Liver (tissue), 9 donors: Measurements from ENCODE around the gene CHKA. TPM values are rescaled to one million over a fixed set of nuclear protein-coding genes. Genes with fewer than 3 reads are reported as not detected.

Experiments
- DNase-seq: peaks from one replicate; pipeline ENCODE4 v3.0.0-alpha.2; 2017; ENCODE audit warnings: low spot score
- H3K27ac ChIP-seq, 2 donors: one replicate each; pipeline ENCODE4 v1.7.0; 2013; ENCODE audit warnings: inconsistent platforms in 2 of 2, low read length in 2 of 2, control low read depth in 1 of 2, low read depth in 1 of 2, mild to moderate bottlenecking in 1 of 2
- H3K27me3 ChIP-seq, 4 donors: one replicate each; pipeline versions ENCODE4 v1.6.1 to v1.7.0; 2013; ENCODE audit warnings: low read length in 3 of 4, inconsistent platforms in 1 of 4, mild to moderate bottlenecking in 1 of 4, moderate library complexity in 1 of 4; ENCODE audit not compliant: control insufficient read depth in 4 of 4, insufficient read depth in 4 of 4
- H3K36me3 ChIP-seq, 4 donors: one replicate each; pipeline versions ENCODE4 v1.6.1 to v1.7.0; 2013; ENCODE audit warnings: low read length in 3 of 4, mild to moderate bottlenecking in 3 of 4, low read depth in 1 of 4, moderate library complexity in 1 of 4; ENCODE audit not compliant: control insufficient read depth in 4 of 4, insufficient read depth in 3 of 4
- H3K4me1 ChIP-seq, 4 donors: one replicate each; pipeline versions ENCODE4 v1.6.1 to v1.7.0; 2013; ENCODE audit warnings: low read length in 3 of 4, mild to moderate bottlenecking in 3 of 4, moderate library complexity in 1 of 4; ENCODE audit not compliant: control insufficient read depth in 4 of 4, insufficient read depth in 4 of 4
- H3K4me3 ChIP-seq, 3 donors: one replicate each; pipeline versions ENCODE4 v1.6.1 to v1.7.0; 2013; ENCODE audit warnings: low read length in 3 of 3, control low read depth in 1 of 3, low read depth in 1 of 3, mild to moderate bottlenecking in 1 of 3
- H3K9ac ChIP-seq, 2 donors: one replicate each; pipeline ENCODE4 v1.7.0; 2013; ENCODE audit warnings: low read length in 2 of 2, mild to moderate bottlenecking in 2 of 2, moderate library complexity in 2 of 2, control low read depth in 1 of 2, low read depth in 1 of 2
- H3K9me3 ChIP-seq, 4 donors: one replicate each; pipeline versions ENCODE4 v1.6.1 to v1.7.0; 2013; ENCODE audit warnings: low read length in 3 of 4; ENCODE audit not compliant: control insufficient read depth in 4 of 4
- EGR1 ChIP-seq, 2 donors: IDR thresholded peaks; 2 replicates each; pipeline ENCODE4 v1.6.1; 2016 to 2018; ENCODE audit warnings: antibody characterized with exemption in 2 of 2, low read depth in 2 of 2
- FOXA1 ChIP-seq: IDR thresholded peaks from 2 replicates; pipeline ENCODE4 v1.6.1; 2016; ENCODE audit warnings: antibody characterized with exemption
- FOXA2 ChIP-seq: IDR thresholded peaks from 2 replicates; pipeline ENCODE4 v1.6.1; 2016; ENCODE audit warnings: antibody characterized with exemption
- GABPA ChIP-seq, 2 donors: IDR thresholded peaks in 1 of 2; conservative IDR thresholded peaks in 1 of 2; 2 replicates each; pipeline ENCODE4 v1.6.1; 2016; ENCODE audit warnings: antibody characterized with exemption in 2 of 2, mild to moderate bottlenecking in 1 of 2, moderate library complexity in 1 of 2
- HNF4A ChIP-seq, 2 donors: conservative IDR thresholded peaks; 2 replicates each; pipeline ENCODE4 v1.6.1; 2016; ENCODE audit warnings: antibody characterized with exemption in 2 of 2, mild to moderate bottlenecking in 2 of 2
- HNF4G ChIP-seq: IDR thresholded peaks from 2 replicates; pipeline ENCODE4 v1.6.1; 2016; ENCODE audit warnings: antibody characterized with exemption
- JUND ChIP-seq, 2 donors: IDR thresholded peaks; 2 replicates each; pipeline ENCODE4 v1.6.1; 2016; ENCODE audit warnings: antibody characterized with exemption in 2 of 2
- MAX ChIP-seq: IDR thresholded peaks from 2 replicates; pipeline ENCODE4 v1.6.1; 2016; ENCODE audit warnings: antibody characterized with exemption
- NR2F2 ChIP-seq: IDR thresholded peaks from 2 replicates; pipeline ENCODE4 v1.6.1; 2016; ENCODE audit warnings: antibody characterized with exemption
- RAD21 ChIP-seq, 2 donors: IDR thresholded peaks; 2 replicates each; pipeline ENCODE4 v1.6.1; 2016; ENCODE audit warnings: antibody characterized with exemption in 2 of 2, mild to moderate bottlenecking in 2 of 2
- REST ChIP-seq: IDR thresholded peaks from 2 replicates; pipeline ENCODE4 v1.6.1; 2016; ENCODE audit warnings: antibody characterized with exemption, mild to moderate bottlenecking
- RXRA ChIP-seq, 2 donors: IDR thresholded peaks; 2 replicates each; pipeline ENCODE4 v1.6.1; 2017 to 2018; ENCODE audit warnings: antibody characterized with exemption in 2 of 2, mild to moderate bottlenecking in 1 of 2
- SP1 ChIP-seq: IDR thresholded peaks from 2 replicates; pipeline ENCODE4 v1.6.1; 2018; ENCODE audit warnings: antibody characterized with exemption, mild to moderate bottlenecking
- TAF1 ChIP-seq: conservative IDR thresholded peaks from 2 replicates; pipeline ENCODE4 v1.6.1; 2016; ENCODE audit warnings: antibody characterized with exemption, mild to moderate bottlenecking
- YY1 ChIP-seq: IDR thresholded peaks from 2 replicates; pipeline ENCODE4 v1.6.1; 2016; ENCODE audit warnings: antibody characterized with exemption, mild to moderate bottlenecking
- WGBS: extraction: QIAGEN DNeasy Blood & Tissue Kit; methylation state at CpG from one replicate; pipeline ENCODE4 v1.1.7; 2013; 5-methylcytosine and 5-hydroxymethylcytosine counted together
- polyA plus RNA-seq, 2 donors: library from polyadenylated mRNA; stranded (reverse) in 1 of 2; unstranded in 1 of 2; fragments of 200-250 nt in 1 of 2; fragments of >200 nt in 1 of 2; fragmentation: Nextera tagmentation in 1 of 2; extraction: Ambion mirVana in 1 of 2; gene quantifications; one replicate each; pipeline versions ENCODE4 v1.2.1 to v1.2.3, GENCODE V29; 2013 to 2015
- total RNA-seq, 2 donors: library from RNA; depleted of rRNA; stranded (reverse); fragments of >200 nt; gene quantifications; one replicate each; pipeline ENCODE4 v1.2.3, GENCODE V29; 2014
- TF ChIP-seq, protein P1 (sequence below): IDR thresholded peaks from 2 replicates; pipeline ENCODE4 v1.6.1; 2016; ENCODE audit warnings: antibody characterized with exemption
- TF ChIP-seq, protein P2 (sequence below): fragments of 150-350 bp; IDR thresholded peaks from 2 replicates; pipeline ENCODE4 v1.5.1; 2017; ENCODE audit warnings: improper control_type of control experiment, low read depth, low read length; ENCODE audit not compliant: missing input control
- TF ChIP-seq, protein P3 (sequence below): IDR thresholded peaks from 2 replicates; pipeline ENCODE4 v1.6.1; 2016; ENCODE audit warnings: antibody characterized with exemption
- donor health status: healthy.
- donor health status: healthy.
- donor health status: healthy.
- donor health status: healthy.
- donor health status: healthy.

Gene CHKA
- total and polyA plus RNA-seq, 4 donors: 11.4 to 41.9 (median 17.3) TPM

DNA sequence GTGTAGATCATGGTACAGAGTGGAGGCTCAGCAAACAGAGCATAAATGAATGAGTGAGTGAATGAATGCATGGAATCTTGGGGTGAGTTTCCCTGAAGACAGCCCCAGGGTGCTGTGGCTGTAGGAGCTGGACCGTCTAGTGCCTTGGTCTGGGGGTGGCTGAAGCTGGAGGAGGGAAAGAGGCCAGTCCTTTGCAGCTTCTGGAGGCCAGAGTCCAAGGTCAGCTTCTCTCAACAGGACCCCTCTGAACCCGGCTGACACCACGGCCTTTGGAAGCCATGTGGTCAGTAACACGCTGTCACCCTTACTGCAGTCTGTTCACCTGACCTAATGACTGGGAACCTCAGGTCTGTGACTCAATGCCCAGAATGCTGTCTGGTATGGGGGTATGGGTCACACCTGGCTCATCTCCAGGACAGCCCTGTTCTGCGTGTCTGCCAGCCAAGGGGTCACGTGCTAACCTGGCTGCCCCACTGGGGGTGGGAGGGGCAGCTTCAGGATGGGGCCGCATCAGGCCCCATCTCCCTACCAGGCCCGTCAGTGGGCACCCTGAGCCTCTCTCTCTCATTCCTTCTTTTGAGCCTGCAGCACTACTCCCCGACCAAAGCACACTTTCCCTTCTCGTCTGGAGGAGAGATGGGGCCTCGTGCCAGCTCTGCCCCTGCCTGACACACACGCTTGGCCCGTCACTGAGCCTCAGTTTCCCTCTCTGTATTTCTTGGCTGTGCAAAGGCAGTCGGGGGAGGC is 24.1 kb upstream of the CHKA start:
- H3K9ac ChIP-seq: no peak overlapping the region

More for the DNA sequence above, 24.1 kb upstream of the CHKA start:
- Histone ChIP-seq H3K27ac (peak overlapping the region; percentile 88 to 98), H3K27me3 (no peaks in the 10 kb centered on the region), H3K9me3 (no peaks in the 10 kb centered on the region), H3K4me3 (no peak overlapping the region), H3K4me1 (peaks cover 28 to 55% (median 41%) of the 10 kb centered on the region in 4 donors), H3K36me3 (no peaks in the 10 kb centered on the region)
- peak; percentile 62 for DNase-seq
- WGBS: 37% methylated on average over 14 of the region's 14 CpGs
- TF ChIP-seq, protein P1, sequence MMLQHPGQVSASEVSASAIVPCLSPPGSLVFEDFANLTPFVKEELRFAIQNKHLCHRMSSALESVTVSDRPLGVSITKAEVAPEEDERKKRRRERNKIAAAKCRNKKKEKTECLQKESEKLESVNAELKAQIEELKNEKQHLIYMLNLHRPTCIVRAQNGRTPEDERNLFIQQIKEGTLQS: peak; percentile 11
- TF ChIP-seq YY1 (peak; percentile 16), FOXA1 (no peak), MAX (peak; percentile 81), REST (no peak), RAD21 (IDR thresholded peaks at IDR 0.05) (peak in 1 of 2 donors; percentile 18), FOXA2 (no peak), NR2F2 (peak; percentile 46), SP1 (peak; percentile 81), HNF4A (conservative IDR thresholded peaks at IDR 0.05) (peak; percentile 92), GABPA (IDR thresholded peaks at IDR 0.05 in 1 of 2, conservative IDR thresholded peaks at IDR 0.05 in 1 of 2) (peak in 1 of 2 donors; percentile 21), JUND (IDR thresholded peaks at IDR 0.05) (peak in 1 of 2 donors; percentile 64), RXRA (IDR thresholded peaks at IDR 0.05) (peak; percentile 94 to 98), HNF4G (peak; percentile 60), EGR1 (IDR thresholded peaks at IDR 0.05; ENCODE audit: low read depth in 2 of 2) (no peak), TAF1 (no peak)
- TF ChIP-seq, protein P2, sequence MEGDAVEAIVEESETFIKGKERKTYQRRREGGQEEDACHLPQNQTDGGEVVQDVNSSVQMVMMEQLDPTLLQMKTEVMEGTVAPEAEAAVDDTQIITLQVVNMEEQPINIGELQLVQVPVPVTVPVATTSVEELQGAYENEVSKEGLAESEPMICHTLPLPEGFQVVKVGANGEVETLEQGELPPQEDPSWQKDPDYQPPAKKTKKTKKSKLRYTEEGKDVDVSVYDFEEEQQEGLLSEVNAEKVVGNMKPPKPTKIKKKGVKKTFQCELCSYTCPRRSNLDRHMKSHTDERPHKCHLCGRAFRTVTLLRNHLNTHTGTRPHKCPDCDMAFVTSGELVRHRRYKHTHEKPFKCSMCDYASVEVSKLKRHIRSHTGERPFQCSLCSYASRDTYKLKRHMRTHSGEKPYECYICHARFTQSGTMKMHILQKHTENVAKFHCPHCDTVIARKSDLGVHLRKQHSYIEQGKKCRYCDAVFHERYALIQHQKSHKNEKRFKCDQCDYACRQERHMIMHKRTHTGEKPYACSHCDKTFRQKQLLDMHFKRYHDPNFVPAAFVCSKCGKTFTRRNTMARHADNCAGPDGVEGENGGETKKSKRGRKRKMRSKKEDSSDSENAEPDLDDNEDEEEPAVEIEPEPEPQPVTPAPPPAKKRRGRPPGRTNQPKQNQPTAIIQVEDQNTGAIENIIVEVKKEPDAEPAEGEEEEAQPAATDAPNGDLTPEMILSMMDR: no peak
- TF ChIP-seq, protein P3, sequence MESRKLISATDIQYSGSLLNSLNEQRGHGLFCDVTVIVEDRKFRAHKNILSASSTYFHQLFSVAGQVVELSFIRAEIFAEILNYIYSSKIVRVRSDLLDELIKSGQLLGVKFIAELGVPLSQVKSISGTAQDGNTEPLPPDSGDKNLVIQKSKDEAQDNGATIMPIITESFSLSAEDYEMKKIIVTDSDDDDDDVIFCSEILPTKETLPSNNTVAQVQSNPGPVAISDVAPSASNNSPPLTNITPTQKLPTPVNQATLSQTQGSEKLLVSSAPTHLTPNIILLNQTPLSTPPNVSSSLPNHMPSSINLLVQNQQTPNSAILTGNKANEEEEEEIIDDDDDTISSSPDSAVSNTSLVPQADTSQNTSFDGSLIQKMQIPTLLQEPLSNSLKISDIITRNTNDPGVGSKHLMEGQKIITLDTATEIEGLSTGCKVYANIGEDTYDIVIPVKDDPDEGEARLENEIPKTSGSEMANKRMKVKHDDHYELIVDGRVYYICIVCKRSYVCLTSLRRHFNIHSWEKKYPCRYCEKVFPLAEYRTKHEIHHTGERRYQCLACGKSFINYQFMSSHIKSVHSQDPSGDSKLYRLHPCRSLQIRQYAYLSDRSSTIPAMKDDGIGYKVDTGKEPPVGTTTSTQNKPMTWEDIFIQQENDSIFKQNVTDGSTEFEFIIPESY: peak; percentile 53
